GM21390 (cell line): Measurements from ENCODE around the gene DNAH17.

Experiments used
- ATAC-seq: cut with Tn5 transposase; IDR thresholded peaks from one replicate; pipeline ENCODE4 v1.9.1; 2021; ENCODE audit not compliant: unreplicated experiment

DNAH17 gene

DNA sequence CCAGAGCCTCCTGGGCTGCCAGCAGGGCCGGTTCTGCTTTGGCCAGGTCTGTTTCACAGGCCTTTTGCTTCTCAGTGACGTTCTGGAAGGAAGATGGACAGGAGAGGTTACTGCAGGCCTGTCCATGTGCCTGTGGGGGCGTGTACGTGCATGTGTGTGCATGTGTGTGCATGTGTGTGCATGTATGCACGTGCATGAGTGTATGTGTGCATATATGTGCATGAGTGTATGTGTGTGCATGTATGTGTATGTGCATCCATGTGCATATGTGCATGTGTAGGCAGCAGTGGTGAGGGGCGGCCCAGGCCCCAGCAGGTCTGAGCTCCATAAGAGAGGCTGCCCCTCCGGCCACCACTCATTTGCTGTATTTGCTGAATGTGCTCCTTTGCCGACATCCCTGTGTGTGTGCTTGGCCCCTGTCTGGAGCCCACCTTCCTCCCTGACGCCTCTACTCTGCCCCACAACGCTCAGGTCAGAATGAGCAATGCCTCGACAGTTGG is 117.0 kb downstream of the DNAH17 start:
- no peak for ATAC-seq

DNA sequence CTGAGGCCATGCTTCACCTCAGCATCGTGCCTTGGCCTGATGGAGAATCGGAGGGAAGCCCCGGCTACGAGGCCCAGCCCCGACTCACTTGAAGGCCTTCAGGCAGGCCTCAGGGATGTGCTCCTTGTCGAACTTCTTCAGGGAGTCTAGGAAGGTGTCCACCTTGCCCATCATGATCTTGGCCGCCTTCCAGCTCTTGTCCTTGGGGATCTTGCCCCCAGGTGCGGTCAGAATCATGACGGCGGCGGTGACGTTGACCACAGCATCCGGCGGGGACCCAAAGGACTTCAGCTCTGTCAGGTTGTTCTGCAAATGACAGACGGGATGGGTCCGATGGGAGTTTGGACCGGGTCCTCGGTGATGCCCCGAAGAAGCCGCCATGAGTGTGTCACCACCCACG is 117.5 kb downstream of the DNAH17 start:
- ATAC-seq: no peak

DNA sequence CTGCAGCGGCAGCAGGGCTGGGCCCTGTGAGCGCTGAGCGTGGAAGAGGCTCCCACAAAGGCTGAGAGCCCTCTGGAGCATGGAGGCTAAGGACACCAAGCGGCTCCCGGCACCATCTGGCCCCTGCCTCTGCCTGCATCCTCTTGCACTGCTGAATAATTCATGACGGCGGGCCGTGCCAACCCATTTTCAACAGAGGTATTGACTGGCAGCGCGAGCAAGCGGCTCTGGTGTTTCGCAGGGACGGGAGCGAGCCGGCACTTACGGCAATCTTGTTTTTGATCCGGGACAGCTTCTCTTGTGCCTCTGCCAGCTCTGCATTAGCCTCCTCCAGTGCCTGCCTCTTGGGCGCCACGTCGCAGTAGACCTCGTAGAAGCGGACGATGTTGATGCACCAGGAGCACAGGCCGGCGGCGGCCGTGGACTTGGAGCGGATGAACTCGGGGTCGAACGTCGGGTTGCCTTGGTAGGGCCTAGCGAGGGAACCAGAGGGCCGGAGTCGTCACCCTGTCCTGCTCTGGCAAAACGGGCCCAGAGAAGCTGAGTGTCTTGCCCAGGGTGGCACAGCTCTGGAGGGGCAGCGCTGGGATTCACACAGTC is 118.4 kb downstream of the DNAH17 start:
- no peak for ATAC-seq

DNA sequence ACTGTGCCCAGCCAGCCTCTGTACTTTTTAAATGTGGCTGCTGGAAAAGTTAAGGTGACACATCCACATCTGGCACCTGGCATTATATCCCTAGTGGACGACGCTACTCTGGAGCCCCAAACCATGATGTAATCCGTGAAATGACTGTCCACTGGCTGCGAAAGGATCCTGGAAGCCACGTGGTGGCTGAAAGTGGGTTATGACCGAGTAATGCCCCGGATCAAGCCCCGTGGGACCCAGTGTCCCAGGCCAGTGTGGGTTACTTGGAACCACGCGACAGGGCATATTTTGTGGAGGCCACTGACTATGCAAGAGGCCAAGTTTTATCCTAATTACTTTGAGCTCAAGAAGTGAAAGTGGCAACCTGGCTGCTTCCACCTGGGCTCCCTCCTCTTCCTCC is 119.1 kb downstream of the DNAH17 start:
- ATAC-seq: no peak

DNA sequence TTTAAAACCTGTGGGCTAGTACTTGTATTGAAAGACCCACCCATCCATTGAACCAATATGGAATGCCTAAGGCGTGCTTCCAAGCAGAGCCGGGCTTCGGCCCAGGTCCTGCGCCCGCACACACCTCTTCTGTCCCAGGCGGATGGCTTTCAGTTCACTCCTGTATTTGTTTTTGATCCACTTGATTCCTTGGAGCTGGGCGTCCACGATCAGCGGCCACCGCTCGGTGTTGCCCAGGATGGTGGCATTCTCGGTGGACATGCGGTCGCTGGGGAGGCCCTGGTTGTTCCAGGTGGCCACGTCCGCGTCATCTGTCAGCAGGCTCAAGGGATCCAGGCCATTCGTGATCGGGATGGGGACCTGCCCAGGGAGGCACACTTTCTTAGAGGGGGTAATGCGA is 122.8 kb downstream of the DNAH17 start:
- no peak for ATAC-seq

DNA sequence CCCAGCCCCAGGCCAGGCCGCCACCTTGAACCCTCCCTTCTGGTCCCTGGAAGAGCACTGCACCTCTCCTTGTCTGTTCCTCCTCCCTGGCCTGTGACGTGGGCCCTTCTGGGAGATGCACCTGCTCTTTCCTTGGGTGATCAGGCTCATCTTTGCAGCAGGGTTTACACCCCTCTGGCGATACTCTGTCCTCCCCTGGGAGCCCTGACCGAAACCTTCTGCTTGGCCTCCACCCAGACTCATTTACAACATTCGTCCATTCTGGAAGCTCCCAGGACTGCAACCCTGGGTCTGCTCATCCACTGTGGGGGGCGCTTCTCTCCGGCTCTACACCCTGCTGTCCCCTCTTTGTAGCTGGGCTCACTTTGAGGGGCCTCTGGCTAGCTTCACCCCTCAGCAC is 125.4 kb downstream of the DNAH17 start:
- no peak for ATAC-seq

DNA sequence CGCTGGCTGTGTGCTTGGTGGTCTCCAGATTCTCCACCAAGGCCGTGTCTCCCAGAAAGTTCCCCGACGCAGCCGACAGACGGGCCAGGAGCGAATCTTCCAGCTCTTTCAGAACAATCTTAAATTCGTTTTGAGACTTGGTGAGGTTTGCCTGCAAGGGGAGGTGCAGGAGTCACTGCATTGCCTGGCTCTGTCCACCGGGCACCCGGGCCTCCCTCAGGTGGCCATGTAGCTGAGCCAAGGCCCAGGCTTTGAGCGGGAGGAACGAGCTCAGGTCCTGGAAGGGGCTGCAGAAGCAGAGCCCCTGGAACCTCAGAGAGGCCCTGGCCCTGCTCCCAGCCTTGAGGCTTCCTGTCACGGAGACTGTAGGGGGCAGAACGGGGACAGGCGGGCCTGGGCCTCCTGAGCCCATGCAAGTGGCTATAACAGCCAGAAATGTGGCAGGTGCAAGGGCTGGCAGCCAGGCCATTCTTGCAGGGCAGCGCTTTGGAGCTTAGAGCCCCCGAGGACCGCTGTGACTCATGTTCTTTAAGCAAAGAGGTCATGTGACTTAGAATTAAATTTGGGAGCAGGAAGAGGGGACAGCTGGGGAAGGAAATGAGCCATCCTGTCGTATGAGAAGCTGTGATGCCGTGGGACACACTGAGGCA is 126.4 kb downstream of the DNAH17 start:
- no peak for ATAC-seq

DNA sequence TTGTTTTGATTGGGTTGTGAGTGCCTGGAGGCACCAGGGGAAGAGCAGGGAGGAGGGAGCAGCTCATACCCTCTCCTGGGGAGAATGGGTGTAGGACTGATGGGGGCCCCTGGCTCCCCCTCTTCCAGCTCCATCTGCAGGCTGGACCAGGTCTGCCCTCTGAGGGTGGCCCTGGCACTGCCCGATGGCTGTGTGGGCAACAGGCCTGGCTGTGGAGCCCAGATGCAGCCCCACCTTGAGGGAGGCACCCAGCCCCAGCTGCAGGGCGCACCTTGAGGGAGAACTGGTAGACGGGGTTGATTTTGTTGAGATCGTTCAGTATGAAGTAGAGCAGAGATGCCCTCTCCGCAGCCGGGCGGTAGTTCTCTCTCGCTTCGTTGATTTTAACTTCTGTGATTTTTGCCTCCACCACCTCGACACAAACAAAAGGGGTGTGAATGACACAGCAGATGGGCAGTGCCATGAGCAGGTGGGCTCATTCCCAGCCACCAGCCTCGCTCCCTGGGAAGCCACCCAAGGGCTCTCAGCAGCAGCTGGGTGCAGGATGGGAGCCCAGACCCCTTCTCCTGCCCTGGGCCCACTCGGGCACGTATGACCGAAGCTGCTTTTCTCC is 127.1 kb downstream of the DNAH17 start:
- ATAC-seq: no peak

DNA sequence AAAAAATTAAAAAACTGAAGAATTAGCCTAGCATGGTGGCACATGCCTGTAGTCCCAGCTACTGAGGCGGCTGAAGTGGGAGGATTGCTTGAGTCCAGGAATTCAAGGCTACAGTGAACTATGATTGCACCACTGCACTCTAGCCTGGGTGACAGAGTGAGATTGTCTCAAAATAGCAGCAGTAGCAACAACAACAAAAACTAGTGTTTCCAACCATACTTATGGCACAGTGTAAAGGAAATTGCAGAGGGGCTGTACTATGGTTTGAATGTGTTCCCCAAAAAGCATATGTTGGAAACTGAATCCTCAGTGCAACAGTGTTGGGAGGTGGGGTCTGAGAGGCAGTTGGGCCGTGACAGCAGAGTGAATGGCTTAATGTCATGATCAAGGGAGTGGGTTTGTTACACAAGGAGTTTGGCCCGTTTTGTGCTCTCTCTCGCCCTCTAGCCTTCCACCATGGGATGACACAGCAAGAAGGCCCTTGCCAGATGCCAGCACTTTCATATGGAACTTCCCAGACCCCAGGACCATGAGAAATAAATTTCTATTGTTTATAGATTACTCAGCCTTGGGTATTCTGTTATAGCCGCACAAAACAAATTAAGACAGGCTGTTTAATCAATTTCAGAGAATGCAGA is 128.7 kb downstream of the DNAH17 start:
- no peak for ATAC-seq

DNA sequence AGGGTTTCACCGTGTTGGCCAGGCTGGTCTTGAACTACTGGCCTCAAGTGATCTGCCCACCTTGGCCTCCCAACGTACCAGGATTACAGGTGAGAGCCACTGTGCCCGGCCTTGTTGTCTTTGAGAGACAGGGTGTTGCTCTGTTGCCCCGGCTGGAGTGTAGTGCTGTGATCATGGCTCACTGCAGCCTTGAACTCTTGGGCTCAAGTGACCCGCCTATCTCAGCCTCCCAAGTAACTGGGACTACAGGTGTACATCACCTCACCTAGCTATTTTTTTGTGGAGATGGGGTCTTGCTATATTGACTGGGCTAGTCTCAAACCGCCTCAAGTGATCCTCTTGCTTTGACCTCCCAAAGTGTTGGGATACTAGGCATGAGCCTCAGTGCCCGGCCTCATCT is 130.4 kb downstream of the DNAH17 start:
- no peak for ATAC-seq

DNA sequence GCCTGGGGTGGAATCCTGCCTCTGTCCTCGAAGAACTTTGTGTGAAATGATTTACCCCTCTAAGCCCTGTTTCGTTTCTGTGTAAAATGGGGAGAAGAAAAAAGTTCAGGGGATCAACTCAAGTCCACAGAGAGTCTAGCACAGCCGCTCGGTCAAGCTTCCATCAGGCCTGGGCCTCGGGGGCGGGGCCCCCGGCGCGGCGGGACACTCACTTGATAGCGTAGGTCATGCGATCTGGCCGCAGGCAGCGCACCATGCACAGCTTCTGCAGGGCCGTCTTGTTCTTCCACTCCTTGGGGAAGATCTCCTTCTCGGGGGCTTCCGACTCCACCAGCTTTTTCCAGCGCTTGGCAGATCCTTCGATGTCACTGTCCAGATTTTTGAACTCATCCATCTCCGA is 132.8 kb downstream of the DNAH17 start:
- no peak for ATAC-seq

DNA sequence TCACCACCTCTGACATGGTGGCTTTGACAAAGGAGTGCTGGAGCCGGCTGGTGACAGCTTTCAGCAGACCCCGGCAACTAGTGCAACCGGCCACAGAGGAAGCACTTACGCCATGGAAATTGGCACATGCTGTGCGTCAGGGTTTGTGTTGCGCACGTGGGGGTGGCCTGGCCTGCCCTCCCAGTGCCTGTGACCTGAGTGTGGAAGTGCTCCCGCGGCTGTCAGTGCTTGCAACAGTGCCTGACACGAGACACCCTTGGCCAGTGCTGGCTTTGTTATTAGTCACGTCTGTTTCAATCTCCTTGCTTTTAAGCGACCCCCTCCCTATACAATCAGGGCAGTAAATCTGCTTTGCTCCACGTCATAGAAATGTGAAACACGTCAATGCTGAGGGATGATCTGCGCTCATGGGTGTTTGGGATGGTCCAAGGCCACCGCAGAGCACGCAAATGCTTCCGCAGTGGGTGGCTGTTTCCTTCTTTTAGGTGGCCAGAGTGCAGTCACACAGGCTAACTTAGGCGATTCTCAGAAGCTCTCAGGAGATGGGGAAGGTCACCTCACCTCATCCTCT is 134.5 kb downstream of the DNAH17 start:
- ATAC-seq: no peak

DNA sequence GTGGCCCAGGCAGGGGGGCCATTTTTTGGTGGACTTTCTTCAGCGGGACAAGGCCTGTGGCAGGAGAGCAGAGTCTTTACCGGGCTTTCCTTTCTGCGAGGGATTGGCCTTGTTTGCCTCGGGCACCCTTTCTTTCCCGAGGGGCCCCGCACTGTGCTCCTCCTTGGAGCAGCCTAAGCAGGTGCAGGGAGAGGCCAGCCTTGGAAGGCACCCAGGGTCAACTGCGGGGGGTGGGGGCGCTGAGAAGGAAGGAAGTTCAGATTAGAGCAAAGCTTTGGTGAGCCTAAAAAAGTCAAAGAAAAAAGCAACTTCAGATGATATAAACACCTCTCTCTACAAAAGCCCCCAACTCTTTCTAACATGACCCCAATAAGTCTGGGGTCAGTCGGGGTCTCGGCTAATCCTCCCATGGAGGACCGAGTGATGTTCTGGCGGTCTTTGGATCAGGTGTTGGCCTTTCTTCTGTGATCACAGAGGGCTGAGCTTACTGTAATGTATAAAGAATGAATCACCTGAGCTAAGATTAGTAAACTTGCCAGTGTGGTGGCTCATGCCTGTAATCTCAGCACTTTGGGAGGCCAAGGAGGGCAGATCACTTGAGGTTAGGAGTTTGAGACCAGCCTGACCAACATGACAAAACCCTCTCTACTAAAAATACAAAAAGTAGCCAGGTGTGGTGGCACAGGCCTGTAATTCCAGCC is 135.8 kb downstream of the DNAH17 start:
- no peak for ATAC-seq

DNA sequence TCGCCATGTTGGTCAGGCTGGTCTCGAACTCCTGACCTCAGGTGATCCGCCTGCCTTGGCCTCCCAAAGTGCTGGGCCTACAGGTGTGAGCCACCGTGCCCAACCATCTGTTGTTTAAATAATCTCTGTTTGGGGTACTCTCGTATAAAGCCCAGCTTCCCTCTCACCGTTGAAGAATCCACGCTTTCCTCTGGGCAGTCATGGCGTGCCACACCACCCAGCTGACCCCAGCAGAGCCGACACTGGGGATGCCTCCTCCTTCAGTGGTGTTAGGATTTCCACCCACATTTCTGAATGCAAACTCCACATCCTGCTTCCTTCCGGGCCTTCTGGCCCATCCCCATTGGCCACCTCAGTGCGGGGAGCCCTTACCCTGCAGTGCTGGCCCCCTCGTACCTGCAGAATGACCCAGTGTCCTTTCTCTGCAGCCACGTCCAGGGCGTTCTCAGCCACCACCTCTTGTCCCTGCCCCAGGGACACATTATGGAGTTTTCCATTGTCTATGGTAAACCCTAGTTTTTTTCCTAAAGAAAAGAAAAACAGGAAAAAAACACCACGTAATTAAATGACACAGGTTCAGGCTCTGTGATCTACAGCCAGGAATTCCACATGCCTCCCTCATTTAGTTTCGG is 138.4 kb downstream of the DNAH17 start:
- ATAC-seq: no peak

DNA sequence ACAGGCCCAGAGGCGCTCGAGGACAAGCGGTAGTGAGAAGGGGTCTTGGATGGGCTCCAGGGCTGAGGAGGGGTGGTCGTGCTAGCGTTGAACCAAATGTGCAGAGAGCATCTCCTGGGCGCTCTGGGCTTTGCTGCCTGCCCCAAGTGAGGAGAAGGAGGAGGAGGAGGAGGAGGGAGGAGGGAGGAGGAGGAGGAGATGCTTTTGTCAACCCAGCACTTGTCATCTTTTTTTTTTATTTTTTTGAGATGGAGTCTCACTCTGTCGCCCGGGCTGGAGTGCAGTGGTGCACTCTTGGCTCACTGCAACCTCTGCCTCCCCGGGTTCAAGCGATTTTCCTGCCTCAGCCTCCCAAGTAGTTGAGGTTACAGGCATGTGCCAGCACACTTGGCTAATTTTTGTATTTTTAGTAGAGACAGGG is 138.9 kb downstream of the DNAH17 start:
- no peak for ATAC-seq

DNA sequence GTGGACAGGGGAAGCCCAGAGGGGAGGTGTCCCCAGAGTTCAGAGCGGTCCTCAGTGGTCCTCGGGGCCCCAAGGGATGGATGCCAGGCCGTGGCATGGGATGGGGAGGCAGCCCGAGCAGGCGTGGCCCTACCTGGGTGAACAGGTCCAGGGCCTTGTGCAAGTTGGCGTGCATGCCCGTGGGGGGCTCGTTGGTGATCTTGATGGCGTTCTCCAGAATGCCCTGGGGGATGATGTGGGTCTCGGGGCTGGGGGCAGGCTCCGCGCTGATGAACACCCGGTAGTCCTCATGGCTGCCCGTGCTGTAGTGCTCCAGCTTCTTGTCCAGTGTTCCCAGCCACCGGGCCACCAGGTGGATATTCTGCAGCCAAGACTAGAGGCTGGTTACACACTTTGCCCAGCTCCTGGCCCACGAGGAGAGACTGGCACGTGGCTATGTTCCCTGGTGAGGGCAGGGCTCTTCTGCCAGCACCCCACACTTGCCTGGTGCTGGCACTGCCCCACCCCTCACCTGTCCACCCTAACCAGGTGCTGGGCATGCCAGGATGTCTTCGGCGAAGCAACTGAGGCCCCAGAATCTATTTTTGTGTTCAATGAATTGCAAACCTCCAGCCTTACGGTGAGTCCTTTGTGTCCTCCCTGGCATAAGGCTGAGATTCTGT is 139.6 kb downstream of the DNAH17 start:
- no peak for ATAC-seq

DNA sequence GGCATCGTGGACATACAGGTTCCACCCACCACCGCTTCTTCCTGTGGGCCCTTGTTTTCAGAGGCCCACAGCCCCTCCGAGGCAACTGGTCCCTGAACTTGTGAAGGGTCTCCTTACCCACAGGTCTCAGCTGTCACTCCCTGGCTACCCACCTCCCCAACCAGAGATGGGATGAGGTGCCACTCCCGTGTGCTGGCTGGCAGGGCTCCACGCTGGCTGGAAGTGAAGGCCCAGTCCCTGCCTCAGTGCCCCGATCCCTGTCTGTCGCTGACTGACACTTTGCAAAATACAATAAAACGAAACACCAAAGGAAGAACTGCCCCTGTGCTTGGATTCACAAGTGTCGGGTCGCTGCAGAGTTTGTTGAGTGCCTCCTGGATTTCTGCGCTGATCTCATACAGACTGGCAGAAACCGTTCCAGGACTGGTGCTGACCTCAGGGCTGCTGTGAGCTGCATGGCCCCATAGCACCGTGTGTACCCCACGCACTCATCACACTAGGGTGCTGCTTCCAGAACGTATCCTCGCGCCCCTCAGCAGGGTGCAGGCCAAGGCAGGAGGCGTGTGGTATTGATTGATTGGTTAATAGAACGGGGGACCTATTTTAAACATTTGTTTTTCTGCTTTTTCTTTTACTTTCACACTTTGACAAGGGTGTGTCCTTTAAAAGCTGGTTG is 141.7 kb downstream of the DNAH17 start:
- no peak for ATAC-seq

DNA sequence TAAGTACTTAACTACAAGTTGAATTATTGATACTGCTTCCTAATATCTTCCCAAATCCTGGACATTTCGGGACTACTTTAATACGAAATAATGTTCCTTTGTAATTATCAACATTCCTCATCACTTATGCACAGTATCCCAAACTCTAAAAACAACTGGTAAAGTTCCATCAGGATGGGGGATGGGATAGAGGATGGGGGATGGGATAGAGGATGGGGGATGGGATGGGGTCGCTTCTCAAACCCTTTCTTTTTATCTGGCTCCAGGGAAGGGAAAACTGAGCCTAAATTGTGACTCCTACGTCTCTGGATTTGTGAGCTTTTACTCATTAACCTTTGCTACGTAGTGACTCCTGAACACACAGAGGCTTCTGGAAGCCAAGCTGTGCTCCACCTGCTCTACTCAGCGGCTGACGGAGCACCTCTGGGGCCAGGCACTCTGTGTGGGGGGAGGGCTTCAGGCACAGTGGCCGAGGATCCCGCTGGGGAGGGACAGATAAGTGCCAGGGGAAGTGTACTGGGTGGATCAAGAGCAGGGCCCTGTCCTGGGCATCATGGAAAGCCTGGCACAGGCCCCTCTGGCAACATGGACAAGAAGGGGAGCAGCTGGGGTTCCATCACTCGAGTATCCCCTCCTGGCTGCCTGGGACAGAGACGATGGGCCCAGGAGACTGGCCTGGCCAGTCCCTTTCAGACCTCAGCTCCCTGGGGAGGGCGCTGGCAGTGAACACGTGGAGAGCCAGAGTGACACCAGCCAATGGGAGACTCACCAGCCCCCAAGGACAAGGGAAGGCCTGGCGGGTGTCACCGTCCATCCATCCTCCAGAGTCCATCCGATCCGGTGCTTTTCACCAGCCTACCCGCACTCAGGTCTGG is 142.5 kb downstream of the DNAH17 start:
- ATAC-seq: no peak
